ENCODE data around the gene CADPS2. TPM values are rescaled to one million over a fixed set of nuclear protein-coding genes. Genes with fewer than 3 reads are reported as not detected.

The CADPS2 gene
- 22.0 TPM for total RNA-seq

DNA sequence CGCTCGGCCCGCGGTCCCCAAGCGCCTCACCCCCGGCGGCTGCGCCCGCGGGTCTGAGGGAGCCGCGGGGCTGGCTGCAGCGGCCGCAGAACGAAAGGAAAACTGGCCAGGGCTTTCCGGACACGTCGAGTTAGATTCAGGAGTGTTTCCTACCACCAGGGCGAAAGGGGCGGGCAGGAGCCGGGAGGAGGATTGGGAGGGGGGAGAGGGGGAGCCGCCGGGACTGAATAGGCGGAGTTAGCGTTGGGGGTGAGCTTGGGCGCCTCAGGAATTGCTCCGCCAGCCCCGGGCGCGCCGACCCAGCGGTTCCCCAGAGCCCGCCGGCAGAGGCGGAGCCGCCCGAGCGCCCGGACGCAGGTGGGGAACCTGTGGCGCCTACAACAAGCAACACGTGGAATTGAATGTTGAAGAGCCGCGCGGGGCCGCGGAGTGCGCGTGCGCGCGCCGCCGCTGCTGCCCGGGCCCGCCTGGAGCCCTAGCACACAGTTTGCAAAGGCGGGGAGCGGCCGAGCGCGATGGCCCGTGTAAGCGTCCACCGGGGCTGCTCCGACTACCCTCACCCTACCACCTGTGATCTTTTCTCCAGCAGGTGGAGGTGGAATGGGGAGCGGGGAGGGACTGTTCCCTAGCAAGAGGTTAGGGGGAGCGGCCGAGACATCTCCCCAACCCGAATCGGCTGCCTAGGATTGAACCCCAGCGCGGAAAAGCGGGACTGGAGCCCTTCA is at the start of gene CADPS2:
TSS of gene CADPS2 (minus strand) at position 104 of the 725 bp plus-strand sequence. CDS start 123 bp downstream, outside the sequence.
- DNase-seq: peak; percentile 91

DNA sequence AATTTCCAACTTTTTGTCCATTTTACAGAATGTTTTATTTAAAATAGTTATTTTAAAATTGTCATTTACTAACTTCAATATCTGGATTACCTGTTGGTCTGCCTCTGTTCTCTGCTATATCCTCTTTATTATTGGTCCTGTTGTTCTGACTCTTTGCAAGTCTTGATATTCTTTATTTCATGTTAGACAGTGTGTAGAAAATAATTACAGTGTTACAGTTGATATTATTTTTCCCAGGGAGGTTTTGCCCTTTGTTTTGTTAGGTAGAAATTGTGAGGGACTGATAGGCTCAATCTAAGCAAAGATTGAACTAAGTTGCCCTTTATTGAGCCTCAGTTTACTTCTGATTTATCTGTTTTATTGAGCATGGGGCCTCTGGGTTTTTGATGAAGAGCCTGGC is 49.4 kb upstream of the CADPS2 start:
- no peak for DNase-seq

DNA sequence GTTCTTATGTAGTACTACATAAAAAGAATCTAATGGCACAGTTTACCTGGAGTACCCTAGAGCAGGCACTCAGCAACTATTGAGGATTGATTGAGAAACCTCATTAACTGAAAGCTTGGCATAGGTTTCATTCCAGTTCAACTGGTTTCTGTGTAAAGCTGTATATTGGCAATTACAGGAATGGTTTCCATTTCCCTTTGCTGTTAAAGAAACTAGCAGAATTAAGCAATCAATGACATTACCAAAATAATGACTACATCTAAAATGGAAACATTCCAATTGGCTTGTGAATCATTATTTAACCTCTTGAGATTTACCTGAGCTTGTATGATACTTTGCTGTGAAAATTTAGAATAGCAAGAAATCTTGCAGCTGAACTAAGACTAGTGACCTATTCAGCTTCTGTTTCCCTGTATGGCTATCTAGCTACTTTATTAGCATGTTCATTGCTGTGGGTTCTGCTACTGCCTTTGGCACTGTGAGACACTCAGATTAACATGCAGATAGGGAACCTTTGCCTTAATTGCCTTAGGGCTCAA is 33.5 kb upstream of the CADPS2 start:
- DNase-seq: no peak

DNA sequence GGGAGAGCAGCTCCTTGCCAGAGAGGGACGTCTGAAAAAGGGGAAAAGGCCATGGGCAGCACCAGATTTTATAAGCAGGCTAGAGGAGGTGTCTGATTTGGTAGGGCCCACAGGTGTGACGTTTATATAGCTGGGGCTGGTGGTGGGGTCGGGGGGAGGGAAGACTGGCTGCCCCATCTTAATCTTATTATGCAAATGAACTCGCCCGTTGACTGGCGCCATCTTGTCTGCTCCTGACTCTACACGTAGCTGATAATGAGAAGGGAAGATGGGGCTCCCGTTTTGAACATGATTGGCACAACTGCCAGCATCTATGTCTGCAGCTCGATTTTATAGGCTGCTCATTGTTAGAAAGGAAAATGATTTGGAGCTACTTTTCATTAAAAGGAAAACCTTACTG is 28.6 kb upstream of the CADPS2 start:
- no peak for DNase-seq

DNA sequence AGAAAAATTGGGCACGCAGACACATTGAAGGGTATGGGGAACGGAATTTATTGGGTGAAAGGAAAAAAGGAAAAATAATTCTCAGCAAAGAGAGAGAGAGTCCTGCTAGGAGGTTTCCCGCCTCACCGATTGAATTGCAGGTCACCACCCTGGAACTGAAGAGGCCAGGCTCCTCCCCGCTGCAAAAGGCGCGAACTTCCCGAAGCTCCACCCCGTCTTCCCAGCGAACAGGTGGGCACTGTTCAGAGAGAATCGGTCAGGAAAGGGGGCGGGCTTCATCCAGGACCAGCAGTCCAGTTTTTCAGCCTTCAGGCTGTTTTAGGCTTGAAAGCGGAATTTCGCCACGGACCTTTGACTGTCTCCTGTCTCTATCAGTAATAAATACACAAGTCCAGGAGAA is 27.3 kb upstream of the CADPS2 start:
- DNase-seq: no peak

DNA sequence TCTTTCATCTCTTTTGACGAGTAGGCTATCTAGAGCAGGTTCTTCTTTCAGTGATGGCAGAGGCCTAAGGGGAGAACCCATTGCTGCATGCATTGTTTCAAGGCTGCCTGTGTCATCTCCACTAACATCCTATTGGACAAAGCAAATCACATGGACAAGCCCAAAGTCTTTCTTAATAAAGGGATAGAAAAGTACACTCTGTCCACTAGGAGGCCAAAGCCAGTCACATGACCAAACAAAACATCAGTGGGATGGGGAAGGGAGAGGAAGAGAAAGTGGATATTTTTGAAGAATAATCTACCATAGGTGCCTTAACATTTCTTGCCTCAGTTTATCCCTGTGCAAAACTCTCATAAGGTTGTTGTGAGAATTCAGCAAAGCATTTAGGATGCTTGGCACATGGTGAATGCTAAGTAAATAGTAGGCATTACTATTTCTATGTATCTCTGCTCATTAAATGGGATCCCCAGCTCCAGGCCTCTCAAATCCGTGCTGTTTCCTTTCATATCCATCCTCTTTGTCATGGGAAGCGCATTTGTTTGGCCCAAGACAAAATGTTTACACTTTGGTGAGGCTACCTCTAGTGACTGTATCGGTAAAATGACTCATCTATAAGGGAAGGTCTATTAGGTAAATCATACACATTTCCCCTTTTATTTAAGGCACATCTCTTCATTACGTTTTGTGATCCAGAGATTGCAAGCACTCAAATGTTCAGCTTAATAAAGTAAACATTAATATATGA is 16.7 kb upstream of the CADPS2 start:
- no peak for DNase-seq

DNA sequence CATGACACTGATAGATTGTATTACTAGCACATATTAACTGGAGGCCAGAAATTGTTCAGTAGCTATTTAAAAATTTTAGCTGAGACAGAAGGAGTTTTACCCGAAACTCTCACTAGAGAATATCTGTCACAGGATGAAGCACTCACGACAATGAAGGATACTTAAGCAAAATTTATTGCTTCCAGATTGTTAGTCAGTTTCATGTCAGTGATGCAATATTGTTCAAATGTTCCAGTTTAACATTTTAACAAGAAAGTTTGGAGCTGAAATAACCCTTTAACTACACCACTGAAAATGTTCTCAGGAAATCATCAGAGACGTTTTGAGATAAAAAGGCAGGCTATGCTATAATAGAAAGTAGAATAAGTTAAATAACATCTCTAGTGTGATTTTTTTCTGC is 15.0 kb upstream of the CADPS2 start:
- no peak for DNase-seq

DNA sequence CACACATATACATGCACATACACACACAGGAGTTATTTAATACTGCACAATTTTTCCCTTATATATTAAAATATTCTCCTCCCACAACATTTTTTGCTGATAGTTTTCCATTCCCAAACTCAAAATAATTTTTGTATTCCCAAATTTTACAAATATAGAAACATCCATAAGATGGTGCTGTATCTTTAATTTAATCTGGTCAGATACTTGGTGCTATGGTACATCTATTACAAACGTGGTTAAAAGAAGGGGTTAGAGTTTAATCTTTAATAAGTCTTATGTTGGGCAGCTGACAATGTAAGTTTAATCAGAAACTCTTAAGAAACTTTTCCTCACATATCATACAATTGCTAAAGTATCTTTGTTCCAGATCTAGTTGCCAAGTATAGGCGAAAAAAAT is 10.2 kb upstream of the CADPS2 start:
- DNase-seq: no peak

DNA sequence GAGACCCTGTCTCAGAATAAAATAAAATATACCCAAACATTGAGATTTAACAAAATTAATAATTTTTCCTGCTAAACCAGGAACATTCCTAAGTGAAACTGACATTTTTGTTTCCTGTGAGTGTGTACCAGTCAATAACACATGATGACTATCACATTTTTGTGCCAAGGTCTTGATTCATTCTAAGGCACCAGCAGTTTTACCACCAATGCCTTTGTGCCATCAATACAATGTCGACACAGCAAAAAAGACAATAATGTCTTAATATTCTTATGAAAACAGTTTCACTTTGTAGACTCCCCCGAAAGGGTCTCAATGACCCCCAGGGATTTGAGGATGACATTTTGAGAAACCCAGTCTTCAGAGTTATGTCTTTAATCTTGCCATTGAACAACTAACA is 7.2 kb upstream of the CADPS2 start:
- no peak for DNase-seq

DNA sequence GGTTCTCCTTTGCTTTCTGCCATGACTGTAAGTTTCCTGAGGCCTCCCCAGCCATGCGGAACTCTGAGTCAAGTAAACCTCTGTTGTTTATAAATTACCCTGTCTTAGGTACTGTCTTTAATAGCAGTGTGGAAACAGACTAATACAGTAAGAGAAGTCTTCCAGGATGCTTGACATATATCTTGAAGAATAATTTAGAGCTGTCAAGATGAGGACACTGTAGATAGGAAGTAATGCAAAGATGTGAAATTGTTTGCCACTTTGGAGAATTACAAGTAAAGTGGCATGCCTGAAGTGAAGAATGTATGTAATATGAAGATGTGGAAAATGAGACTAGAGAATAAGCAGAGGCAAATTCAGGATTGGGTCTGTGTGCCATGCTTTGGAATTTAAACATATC is 2.9 kb upstream of the CADPS2 start:
- no peak for DNase-seq

DNA sequence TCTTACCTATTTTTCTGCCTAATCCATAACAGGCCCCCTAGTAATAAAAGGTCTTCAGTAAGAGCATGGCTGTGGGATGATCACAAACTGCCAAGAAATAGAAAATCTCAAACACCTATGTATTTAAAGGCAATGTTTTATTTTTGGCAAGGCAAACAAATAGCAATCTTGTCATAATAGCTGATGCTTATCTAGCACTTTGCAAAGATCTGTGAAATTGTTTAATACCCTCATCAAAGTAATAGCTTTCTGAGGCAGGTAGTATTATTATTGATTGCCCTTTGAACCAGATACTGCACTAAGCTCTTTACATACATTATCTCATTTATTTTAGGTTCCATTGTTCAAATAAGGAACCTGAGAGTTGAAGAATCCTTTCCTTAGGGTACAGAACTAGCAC is 1.6 kb upstream of the CADPS2 start:
- DNase-seq: no peak

DNA sequence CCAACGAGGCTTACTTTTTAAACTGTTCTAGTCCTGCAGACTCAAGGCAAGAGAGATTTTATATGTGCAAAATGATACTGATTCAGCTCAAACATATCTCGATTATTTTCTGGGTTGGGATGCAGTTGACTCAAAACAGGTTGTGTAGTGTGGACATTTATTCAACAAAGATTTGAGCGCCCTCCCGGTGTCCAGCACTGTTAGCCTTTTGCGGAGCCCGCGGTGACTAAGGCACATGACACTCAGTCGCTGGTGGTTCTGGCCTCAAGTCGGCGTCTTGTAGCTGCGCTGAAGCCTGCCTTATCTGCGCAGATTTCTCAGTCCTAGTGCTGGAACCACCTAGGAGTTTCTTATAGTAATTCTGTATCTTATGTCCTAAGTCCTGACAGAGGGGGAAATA is 938 bp upstream of the CADPS2 start:
- peak; percentile 65 for DNase-seq

DNA sequence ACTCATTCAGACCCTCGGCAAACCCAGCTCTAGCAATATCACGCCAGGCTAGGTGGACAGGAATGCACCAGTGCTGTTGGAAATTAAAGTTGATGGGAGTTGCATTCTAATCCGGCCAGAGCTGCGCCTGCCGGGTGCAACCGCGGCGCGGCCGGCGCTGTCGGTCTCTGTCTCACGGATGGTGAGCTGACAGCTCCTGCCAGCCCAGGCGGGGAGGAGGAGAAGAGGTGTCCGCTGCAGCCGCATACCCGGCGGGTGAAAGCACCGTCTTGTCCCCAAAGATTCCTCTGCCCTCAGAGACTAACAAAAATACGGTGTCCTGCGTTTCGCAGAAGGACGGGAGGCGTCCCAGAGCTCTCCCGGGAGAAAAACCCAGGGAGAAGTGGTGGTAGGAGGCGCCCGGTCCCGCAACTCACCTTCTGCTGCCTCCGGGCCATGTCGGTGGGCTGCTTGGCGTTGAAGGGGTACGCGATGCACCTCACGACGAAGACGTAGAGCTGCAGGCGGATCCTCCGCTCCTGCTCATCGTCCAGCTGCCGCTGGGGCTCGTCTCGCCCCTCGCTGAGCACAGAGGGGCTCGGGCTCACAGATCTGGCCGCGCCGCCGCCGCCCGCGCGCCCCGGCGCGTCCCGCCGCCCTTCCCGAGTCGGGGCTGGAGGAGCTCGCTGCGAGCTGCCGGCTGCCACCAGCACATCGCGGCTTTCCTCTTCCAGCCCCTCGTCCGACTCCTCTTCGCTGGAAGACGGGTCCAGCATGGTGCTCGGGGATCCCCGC is 490 bp downstream of the CADPS2 start:
- peak; percentile 38 for DNase-seq

DNA sequence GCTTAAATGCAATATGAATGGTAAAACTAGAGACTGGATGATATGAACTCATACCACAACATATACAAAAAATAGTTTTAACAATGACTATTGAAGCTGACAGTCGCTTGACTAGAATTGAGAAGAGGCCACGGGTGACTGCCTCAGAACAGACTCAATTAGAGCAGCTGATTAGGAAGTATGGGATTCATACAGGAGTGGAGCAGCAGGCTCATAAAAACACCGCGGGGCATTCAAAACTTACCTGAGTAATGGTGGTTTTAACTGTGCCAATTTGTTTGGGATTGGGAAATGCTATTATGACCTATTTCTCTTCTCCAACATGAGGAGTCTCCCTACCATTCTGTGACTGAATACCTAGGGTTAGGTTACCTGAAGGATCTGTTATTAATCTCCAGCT is 2.1 kb downstream of the CADPS2 start:
- DNase-seq: no peak

DNA sequence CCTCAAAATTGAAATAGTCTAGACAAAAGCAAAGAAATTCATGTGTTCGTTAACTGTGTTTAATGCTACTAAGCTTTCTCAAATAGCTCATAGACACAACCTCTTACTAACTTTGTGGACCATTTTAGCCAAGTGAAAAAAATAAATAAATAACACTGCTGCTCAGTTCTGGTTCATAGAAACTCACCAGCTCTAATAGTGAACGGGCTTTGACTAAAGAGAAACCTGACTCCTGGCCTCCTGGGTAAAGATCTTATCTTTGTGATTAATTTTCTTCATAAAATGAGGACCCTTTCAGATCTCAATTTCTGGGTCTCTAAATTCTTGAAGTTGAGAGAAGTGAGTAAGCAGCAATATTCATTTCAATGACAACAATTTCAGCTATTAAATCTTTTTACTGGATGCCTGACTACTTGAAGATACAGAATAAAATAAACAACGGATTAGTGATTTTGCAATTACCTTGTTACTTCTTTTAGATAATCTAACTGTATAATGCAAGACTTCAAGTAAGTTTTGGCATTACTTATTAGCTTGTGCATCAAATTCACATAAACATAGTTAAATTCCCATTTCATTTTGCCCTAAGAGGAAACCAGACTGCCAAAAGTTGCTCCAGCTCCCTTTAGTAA is 3.1 kb downstream of the CADPS2 start:
- no peak for DNase-seq

DNA sequence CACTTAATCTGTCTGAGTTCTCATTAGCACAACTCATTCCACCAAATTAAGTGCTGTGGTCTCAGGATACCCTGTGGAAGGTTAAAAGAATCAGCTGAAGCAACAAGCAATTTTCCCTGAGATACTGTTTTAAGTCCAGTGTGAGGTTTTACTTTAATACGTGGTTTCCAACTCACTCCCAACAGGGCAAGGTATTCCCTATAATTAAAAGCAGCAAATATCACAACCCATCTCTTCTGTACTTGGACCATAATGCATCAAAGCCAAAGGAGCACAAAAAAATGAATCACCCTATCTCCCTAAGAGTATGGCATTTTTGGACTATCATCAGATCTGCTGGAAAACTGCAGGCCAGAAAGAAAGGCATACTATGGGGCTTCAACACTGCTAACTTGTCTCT is 4.9 kb downstream of the CADPS2 start:
- no peak for DNase-seq

DNA sequence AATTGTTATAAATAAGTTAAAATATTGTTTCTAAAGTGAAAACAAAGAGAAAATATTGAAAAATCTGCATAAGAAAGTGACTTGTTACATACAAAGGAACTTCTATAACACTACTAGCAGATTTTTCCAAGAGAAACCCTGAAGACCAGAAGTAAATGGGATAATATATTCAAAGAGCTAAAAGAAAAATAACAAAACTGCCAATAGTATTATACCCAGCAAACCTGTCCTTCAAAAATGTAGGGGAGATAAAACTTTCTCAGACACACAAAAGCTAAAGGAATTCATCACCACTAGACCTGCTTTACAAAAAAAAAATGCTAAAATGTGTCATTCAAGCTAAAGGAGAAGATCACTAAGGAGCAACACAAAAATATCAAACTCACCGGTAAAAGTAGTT is 17.0 kb downstream of the CADPS2 start:
- DNase-seq: no peak

DNA sequence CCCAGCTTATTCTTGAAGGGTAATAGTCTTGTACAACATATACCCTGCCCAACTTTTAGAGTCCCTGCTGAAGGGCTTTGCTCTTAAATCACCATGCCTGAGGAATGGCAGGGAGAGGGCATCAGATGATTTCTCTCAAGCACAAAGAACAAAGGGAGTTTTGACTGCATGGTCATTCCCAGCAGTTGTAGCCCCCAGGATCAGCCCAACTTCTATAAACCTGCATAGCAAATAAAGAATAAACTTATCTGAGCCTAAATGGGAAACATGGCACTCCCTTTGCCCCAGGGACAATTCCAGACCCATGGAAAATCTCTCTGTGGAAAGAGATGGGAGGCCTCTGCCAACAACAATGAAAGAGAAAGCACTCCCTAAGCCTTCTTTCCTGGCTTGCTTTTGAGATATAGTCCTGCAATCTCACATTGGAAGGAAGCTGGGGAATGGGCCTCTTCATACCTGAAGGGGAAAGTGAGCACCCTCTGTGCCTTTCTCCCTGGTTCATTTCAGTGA is 18.7 kb downstream of the CADPS2 start:
- DNase-seq: no peak

DNA sequence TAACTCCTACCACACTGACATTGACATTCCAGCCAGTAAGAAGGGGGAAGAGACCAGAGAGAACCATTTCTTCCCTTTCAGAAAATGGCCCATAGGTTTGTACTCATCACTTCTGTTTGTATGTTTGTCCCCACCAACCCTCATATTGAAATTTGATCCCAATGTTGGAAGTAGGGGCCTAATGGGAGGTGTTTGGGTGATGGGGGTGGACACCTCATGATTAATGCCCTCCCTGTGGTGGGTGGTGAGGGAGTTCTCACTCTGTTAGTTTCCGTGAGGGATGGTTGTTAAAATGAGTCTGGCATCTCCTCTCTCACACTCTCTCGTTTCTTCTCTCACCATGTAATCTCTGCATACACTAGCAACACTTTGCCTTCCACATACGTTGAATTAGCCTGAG is 21.4 kb downstream of the CADPS2 start:
- no peak for DNase-seq

DNA sequence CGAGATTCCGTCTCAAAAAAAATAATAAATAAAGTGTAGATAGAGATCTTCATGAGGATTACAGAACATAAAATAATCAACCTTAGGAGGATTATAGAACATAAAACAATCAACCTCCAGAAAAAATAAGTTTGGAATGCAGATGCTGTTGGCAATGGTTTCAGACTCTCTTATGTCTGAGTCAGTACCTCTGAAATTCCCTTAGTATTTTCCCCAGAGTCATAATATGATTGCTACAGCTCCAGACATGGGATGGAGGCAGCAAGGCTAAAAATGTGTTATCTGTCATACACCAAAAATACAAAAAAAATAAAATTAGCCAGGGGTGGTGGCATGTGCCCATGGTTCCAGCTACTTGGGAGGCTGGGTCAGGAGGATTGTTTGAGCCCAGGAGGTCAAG is 22.2 kb downstream of the CADPS2 start:
- DNase-seq: no peak

DNA sequence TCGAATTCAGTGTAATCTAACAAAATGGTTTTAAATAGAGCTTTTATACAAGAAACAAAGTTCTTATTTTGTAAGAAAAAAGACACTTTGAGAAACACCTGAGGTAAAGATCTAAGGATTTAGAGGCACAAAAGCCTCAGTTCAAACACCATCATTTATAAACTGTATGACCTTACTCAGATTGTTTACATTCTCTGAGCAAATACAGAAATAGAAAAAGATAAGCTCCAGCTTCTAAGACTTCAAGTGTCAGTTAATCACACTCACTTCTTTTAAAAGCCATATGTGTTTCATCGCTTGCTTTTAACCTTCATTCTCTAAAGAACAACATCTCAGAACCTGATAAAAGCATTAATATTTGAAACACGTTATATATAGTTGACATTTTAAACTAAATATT is 27.9 kb downstream of the CADPS2 start:
- peak; percentile 13 for DNase-seq

DNA sequence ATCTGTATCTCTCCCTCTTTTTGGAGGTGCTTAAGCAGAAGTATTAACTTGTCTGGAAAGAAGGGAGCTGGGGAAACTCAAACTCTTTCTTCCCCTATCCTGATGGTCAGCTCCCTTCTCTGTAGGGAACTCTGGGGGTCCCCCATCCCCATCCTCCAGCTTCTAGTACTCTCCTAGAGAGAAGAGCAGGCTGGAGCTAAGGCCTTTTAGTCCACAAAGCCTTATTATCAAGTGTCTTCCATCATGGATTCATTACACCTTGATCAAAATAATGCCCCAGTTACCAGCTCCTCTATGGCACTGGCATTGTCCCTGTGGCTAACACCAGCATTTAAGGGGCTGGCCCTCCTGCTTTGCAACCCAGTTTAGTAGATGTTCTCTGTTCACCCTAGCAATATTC is 35.7 kb downstream of the CADPS2 start:
- DNase-seq: no peak

Data from tongue (tissue), 2 donors.